ENCODE results near the gene PPP3CA. TPM values are rescaled to one million over a fixed set of nuclear protein-coding genes. Genes with fewer than 3 reads are reported as not detected.

The PPP3CA gene
- total RNA-seq, 2 donors from 2014 or later, result 71.3 to 142 TPM

DNA sequence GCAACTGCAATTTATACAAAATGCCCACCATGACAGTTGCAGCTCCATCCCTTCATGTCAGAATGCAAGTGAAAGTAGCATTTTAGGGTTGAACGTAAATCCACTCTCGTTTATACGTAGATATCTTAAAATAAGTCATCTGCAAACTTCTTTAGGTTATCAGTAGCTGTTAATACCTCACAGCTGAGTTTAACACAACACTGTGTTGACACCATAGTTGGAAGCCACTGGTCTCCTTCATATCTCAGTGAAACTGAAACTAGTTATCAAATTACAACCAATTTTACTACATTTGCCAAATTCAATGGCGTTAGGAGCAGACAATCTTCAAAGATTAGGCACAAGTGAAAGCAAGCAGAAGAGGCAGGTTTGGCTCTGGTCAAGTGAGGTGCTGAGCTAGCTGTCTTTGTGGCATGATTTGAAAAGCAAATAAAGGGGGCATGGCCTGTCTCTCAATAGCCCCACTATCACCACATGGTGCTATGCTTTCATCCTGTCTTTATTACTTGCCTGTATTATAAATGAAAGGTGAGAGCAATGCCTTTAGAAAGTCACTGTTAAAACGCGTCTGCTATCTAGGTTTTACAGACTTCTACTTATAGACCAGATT, 12.3 kb downstream of the PPP3CA start:
- H3K36me3 ChIP-seq, result no peaks in the 10 kb centered on the region
- H3K4me3 ChIP-seq, result no peak overlapping the region
- DNase-seq (ENCODE audit: low spot score), result no peak
- no peaks in the 10 kb centered on the region for H3K9me3 ChIP-seq
- WGBS, result 72% methylated on average over 6 of the region's 6 CpGs
- no peak for TF ChIP-seq POLR2AphosphoS5 (IDR thresholded peaks at IDR 0.05)
- TF ChIP-seq CTCF (IDR thresholded peaks at IDR 0.05), result no peak
- TF ChIP-seq POLR2A (IDR thresholded peaks at IDR 0.05), result no peak
- no peak overlapping the region for H3K27ac ChIP-seq
- peaks cover 3% of the 10 kb centered on the region for H3K4me1 ChIP-seq (replicated peaks)
- H3K27me3 ChIP-seq (replicated peaks; ENCODE audit: insufficient read depth), result no peaks in the 10 kb centered on the region
- intact Hi-C loops (cut with DNase I), result no loop called here

- H3K4me1 ChIP-seq (replicated peaks), result no peaks in the 10 kb centered on the region
Observed at GRCh38 chr4:101332424-101332823, 14.9 kb downstream of the PPP3CA start.

GRCh38 chr4:101331017-101331416, 16.3 kb downstream of the PPP3CA start:
- TF ChIP-seq POLR2A (IDR thresholded peaks at IDR 0.05), result no peak
- DNase-seq (ENCODE audit: low spot score), result no peak
- intact Hi-C loops (cut with DNase I), result no loop called here
- Histone ChIP-seq H3K4me3 (no peak overlapping the region), H3K27me3 (replicated peaks; ENCODE audit: insufficient read depth) (no peaks in the 10 kb centered on the region), H3K36me3 (no peaks in the 10 kb centered on the region), H3K4me1 (replicated peaks) (no peaks in the 10 kb centered on the region), H3K9me3 (no peaks in the 10 kb centered on the region), H3K27ac (no peak overlapping the region)
- 53% methylated on average over 1 of the region's 1 CpG for WGBS

More at GRCh38 chr4:101332424-101332823, 14.9 kb downstream of the PPP3CA start:
- no peak for DNase-seq (ENCODE audit: low spot score)
- 92% methylated on average over 4 of the region's 4 CpGs for WGBS
- no peaks in the 10 kb centered on the region for H3K27me3 ChIP-seq (replicated peaks; ENCODE audit: insufficient read depth)
- TF ChIP-seq POLR2A (IDR thresholded peaks at IDR 0.05), result no peak
- no peak for TF ChIP-seq CTCF (IDR thresholded peaks at IDR 0.05)
- no peak for TF ChIP-seq POLR2AphosphoS5 (IDR thresholded peaks at IDR 0.05)
- no peak overlapping the region for H3K4me3 ChIP-seq
- intact Hi-C loops (cut with DNase I), result no loop called here
- H3K9me3 ChIP-seq, result no peaks in the 10 kb centered on the region
- no peaks in the 10 kb centered on the region for H3K36me3 ChIP-seq
- H3K27ac ChIP-seq, result no peak overlapping the region

GRCh38 chr4:101329592-101329991, 17.7 kb downstream of the PPP3CA start:
- 83% methylated on average over 1 of the region's 1 CpG for WGBS
- H3K36me3 ChIP-seq, result no peaks in the 10 kb centered on the region
- no peaks in the 10 kb centered on the region for H3K27me3 ChIP-seq (replicated peaks; ENCODE audit: insufficient read depth)
- intact Hi-C loops (cut with DNase I), result no loop called here
- DNase-seq (ENCODE audit: low spot score), result no peak
- no peak overlapping the region for H3K4me3 ChIP-seq
- H3K4me1 ChIP-seq (replicated peaks), result no peaks in the 10 kb centered on the region
- no peak overlapping the region for H3K27ac ChIP-seq
- no peak for TF ChIP-seq CTCF (IDR thresholded peaks at IDR 0.05)
- TF ChIP-seq POLR2A (IDR thresholded peaks at IDR 0.05), result no peak
- no peak for TF ChIP-seq POLR2AphosphoS5 (IDR thresholded peaks at IDR 0.05)
- no peaks in the 10 kb centered on the region for H3K9me3 ChIP-seq

- Histone ChIP-seq H3K4me1 (replicated peaks) (no peaks in the 10 kb centered on the region), H3K4me3 (no peak overlapping the region), H3K9me3 (no peaks in the 10 kb centered on the region), H3K27ac (no peak overlapping the region), H3K27me3 (replicated peaks; ENCODE audit: insufficient read depth) (no peaks in the 10 kb centered on the region), H3K36me3 (no peaks in the 10 kb centered on the region)
- WGBS, result 62% methylated on average over 4 of the region's 4 CpGs
- TF ChIP-seq CTCF (IDR thresholded peaks at IDR 0.05), result no peak
- TF ChIP-seq POLR2AphosphoS5 (IDR thresholded peaks at IDR 0.05), result no peak
- no peak for TF ChIP-seq POLR2A (IDR thresholded peaks at IDR 0.05)
- intact Hi-C loops (cut with DNase I), result no loop called here
- no peak for DNase-seq (ENCODE audit: low spot score)
Observed at GRCh38 chr4:101328063-101328602, 19.2 kb downstream of the PPP3CA start.
